GM18873 (cell line): ENCODE measurements around the gene SPDYE18.
"Not testable (repeated sequence)": the region's sequence is repeated elsewhere in the genome, so short reads cannot be mapped to it uniquely, and the experiment has no call there.

Experiments
- ATAC-seq: cut with Tn5 transposase; IDR thresholded peaks from one replicate; pipeline ENCODE4 v1.9.1; 2021; ENCODE audit warnings: mild to moderate bottlenecking, moderate library complexity, moderate number of reproducible peaks; ENCODE audit not compliant: unreplicated experiment, low FRiP score

Gene SPDYE18, protein sequence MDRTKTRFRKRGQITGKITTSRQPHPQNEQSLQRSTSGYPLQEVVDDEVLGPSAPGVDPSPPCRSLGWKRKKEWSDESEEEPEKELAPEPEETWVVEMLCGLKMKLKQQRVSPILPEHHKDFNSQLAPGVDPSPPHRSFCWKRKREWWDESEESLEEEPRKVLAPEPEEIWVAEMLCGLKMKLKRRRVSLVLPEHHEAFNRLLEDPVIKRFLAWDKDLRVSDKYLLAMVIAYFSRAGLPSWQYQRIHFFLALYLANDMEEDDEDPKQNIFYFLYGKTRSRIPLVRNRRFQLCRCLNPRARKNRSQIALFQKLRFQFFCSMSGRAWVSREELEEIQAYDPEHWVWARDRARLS

GRCh38 chr7:77062557-77062956 is at the start of gene SPDYE18:
Gene SPDYE18 (minus strand): TSS chr7:77062558. CDS start chr7:77060512, 2,046 bp downstream.
- not testable (repeated sequence) for ATAC-seq

- not testable (repeated sequence) for ATAC-seq
These were observed 46.0 kb upstream of the SPDYE18 start for GRCh38 chr7:77108362-77108761.

DNA sequence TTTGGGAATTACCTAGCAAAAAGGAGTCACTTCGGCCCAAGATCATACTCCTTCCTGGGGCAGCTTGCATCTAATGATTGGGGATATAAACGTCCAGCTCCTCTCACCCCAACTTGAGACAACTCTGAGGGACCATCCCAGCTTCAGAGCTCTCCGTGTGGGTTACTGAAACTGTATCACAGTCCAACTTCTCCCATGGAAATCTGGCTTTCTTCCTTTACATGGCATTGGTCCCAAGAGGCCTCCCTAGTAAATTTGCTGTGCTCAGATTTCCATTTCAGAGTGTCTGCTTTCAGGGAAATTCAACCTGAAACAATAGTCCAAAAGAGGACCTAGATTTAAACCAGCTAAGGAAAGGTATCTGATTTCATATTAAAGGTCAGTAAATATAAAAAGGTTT is 45.3 kb upstream of the SPDYE18 start:
- not testable (repeated sequence) for ATAC-seq

- ATAC-seq = not testable (repeated sequence)
These were observed 43.5 kb upstream of the SPDYE18 start for GRCh38 chr7:77105904-77106303.

DNA sequence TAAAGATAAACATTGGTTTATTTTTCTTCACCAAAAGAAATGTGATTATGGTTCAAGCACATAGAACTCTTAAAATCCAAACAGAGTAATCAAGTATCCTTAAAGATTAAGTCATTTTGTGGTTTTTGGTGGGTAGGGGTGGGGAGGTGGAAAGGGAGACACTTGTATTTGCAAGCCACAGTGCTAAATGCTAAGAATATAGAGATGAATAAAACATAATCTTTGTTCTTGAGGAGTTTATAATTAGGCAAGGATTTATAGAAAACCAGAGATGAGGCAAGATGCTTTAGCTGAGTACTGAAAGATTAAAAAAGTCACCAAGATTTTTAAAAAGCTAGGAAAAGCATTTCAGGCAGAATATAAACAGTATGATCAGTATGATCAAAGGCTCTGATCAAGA is 40.3 kb upstream of the SPDYE18 start:
- not testable (repeated sequence) for ATAC-seq

- ATAC-seq = not testable (repeated sequence)
These were observed 38.8 kb upstream of the SPDYE18 start for GRCh38 chr7:77101187-77101586.

- not testable (repeated sequence) for ATAC-seq
These were observed 38.1 kb upstream of the SPDYE18 start for GRCh38 chr7:77100501-77100900.

DNA sequence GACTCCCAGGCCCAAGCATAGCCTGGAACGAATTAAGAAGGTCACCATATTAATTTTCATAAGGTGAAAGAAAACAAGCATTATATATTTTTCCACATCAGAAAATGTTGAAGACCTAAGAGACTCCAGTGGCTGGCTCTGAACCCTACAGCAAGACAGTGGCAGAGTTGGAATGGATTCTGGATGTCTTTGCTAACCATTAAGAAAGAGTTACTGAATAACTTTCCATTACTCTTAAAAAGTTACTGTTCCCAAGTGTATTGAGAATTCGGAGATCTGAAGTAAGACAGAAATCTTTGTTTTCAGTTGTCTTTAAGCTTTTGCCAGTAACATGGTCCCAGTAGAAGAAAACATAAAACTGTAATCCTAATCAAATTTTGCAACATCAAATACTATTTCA is 29.9 kb upstream of the SPDYE18 start:
- ATAC-seq = not testable (repeated sequence)

GRCh38 chr7:77082192-77082591 is 19.8 kb upstream of the SPDYE18 start:
- not testable (repeated sequence) for ATAC-seq

GRCh38 chr7:77080236-77080635 is 17.9 kb upstream of the SPDYE18 start:
- ATAC-seq = not testable (repeated sequence)

GRCh38 chr7:77079624-77080023 is 17.3 kb upstream of the SPDYE18 start:
- not testable (repeated sequence) for ATAC-seq

DNA sequence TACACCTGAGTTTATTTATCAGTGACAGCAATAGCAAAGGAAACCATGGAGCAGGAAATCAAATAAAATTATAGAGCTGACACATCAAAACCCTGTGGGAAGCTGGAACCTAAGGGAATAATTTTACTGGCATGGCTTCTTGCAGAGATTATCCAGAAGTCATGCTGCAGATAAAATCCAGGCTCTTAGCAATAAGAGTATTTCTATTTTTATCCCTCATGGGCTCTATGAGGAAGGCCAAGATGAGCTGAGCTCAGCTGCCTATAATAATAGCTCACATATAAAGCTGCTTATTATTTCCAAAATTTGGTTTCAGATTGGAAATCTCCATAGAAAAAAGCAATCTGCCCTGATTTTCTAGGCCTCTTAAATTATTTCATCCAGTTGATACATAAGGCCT is 16.8 kb upstream of the SPDYE18 start:
- not testable (repeated sequence) for ATAC-seq

GRCh38 chr7:77077060-77077459 is 14.7 kb upstream of the SPDYE18 start:
- ATAC-seq = not testable (repeated sequence)

DNA sequence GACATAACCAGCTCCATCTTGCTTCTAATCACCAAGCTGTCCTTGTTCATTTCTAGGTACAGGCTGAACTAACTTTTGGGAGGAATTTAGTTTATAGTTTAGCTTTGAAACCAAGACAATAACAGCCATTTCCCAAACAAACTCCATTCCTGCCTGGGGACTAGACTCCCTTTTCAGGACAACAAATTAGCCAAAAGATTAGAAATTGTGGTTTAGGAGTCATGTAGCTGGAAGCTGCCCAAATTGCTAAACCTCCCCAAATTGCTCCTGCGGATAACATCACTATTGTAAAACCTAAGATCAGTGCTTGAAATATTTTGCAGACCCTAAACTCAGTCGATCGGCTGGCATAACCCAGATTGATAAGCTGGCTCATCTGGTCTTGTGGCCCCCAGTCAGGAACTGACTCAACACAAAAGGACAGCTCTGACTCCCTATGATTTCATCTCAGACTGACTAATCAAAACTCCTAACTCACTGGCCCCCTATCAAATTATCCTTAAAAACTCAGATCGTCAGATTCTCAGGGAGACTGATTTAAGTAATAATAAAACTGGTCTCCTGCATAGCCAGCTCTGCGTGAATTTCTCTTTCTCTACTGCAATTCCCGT is 12.5 kb upstream of the SPDYE18 start:
- ATAC-seq = not testable (repeated sequence)

DNA sequence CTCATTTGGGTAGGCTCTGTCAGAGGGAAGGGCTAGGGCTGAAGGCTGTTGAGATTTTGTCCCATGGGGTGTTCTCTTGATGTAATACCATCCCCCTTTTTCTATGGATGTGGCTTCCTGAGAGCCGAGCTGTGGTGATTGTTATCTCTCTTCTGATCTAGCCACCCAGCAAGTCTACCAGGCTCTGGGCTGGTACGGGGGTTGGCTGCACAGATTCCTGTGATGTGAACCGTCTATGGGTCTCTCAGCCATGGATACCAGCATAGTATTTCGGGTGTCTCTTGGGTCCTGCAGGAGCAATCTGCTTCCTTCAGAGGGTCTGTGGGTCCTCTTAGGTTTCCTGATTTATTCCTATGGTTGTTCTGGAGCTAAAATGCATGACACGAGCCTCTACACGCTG is 8.8 kb upstream of the SPDYE18 start:
- ATAC-seq = not testable (repeated sequence)

DNA sequence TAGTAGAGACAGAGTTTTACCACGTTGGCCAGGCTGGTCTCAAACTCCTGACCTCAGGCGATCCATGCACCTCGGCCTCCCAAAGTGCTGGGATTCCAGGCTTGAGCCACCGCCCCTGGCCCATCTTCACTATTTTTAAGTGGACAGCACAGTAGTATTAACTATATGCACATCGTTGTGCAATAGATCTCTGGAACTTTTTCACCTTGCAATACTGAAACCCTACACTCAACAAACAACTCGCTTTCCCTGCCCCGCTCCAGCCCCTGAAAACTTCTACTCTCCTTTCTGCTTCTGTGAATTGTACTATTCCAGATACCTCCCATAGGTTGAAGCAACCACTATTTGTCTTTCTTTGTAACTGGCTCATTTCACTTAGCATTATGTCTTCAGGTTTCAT is 3.5 kb upstream of the SPDYE18 start:
- ATAC-seq = not testable (repeated sequence)

DNA sequence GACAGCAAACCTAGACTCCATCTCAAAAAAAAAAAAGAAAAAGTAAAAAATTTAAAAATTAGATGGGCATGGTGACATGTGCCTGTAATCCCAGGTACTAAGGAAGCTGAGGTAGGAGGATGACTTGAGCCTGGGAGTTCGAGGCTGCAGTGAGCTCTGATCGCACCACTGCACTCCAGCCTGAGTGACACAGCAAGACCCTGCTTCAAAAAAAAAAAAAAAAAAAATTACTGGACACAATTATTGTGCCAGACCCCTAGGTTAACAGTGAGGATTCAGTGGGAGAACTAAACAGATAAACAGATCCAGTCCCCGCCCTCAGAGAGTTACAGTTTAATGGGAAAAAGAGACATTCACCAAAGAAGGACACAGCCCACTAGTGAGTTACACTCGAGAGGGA is 1.4 kb upstream of the SPDYE18 start:
- ATAC-seq = not testable (repeated sequence)

DNA sequence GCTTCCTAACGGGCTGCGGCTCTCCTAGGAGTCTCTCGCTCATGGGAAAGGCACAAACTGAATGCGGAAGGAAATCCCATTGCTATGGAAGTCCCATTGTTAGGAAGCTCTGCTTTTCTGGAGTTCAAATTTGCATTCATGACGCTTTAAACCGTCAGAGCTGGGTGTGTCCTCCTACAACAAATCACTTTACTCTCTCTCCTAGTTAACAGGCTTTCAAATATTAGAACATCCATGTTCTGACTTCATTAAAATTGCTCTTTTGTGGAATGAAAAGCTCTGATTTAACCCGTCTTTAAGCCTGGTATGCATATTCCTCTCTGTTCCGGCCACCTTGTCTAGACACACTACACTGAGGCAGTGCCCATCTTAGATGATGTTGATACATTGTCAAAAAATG is 30.1 kb downstream of the SPDYE18 start, which contains the start of gene SPDYE17:
Gene SPDYE17 (minus strand): TSS at position 101 of the 400 bp plus-strand sequence. CDS start 1,791 bp downstream, outside the sequence.
- not testable (repeated sequence) for ATAC-seq

- not testable (repeated sequence) for ATAC-seq
These were observed 36.0 kb downstream of the SPDYE18 start for GRCh38 chr7:77026349-77026748.

DNA sequence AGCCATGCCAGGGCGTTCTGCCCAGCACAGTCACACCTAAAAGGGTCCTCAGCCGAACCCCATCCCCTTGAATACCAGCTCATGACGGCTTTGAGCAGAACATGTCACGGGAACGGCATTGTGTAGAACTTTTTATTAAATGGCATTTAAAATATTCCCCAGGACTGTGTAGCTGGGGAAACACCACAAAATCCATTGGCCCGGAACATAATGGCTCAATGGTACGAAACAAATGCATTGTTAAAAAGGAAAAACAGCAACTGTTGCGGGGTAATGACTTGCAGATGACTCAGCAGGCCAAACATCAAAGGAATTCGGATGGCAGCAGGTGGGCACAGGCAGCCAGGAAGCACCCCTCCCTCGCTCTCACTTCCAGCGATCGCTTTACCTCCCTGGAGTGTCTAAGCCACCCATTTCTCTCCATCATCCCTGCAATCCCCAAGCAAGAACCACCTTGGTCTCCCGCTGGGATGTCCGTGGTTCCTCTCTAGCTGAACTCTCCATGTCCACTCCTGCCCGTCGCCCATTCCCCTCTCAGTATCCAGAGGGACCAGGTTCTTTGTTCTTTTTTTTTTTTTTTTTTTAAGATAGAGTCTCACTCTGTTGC is 52.2 kb downstream of the SPDYE18 start:
- ATAC-seq = not testable (repeated sequence)

GRCh38 chr7:77008000-77008399 is 54.4 kb downstream of the SPDYE18 start:
- ATAC-seq = not testable (repeated sequence)
